Mucosa of descending colon (tissue), 3 donors: ENCODE data around the gene EPB41L2. TPM values are rescaled to one million over a fixed set of nuclear protein-coding genes. Genes with fewer than 3 reads are reported as not detected.

Experiments used
- ATAC-seq: fragments of 200-7000 bp; cut with Tn5 transposase; one replicate; pipeline ENCODE4 v1.9.1; 2020; ENCODE audit warnings: mild to moderate bottlenecking, moderate library complexity
- DNase-seq, 3 donors: peaks; one replicate each; pipeline ENCODE4 v3.0.0-alpha.2; 2020
- H3K36me3 ChIP-seq: fragments of 200-600 bp; one replicate; pipeline ENCODE4 v1.8.0; 2021; ENCODE audit warnings: low read depth, mild to moderate bottlenecking
- H3K4me1 ChIP-seq: fragments of 200-600 bp; one replicate; pipeline ENCODE4 v1.8.0; 2021; ENCODE audit warnings: low read depth, mild to moderate bottlenecking
- H3K4me3 ChIP-seq: fragments of 200-600 bp; one replicate; pipeline ENCODE4 v1.8.0; 2021; ENCODE audit warnings: mild to moderate bottlenecking
- H3K9me3 ChIP-seq: fragments of 200-600 bp; one replicate; pipeline ENCODE4 v1.8.0; 2021; ENCODE audit warnings: mild to moderate bottlenecking
- CTCF ChIP-seq: fragments of 200-600 bp; IDR thresholded peaks from one replicate; pipeline ENCODE4 v1.8.0; 2022; ENCODE audit warnings: antibody characterized with exemption, mild to moderate bottlenecking
- intact Hi-C, 2 donors: fragments of 100-400 bp; cut with DNase I in 1 of 2; cut with micrococcal nuclease in 1 of 2; formaldehyde crosslinking; loops; one replicate each; pipeline versions ENCODE4 v1.11.0 to v1.11.1; 2022; cut with DNase I, micrococcal nuclease
- total RNA-seq, 3 donors: library from RNA; stranded (reverse); fragmentation: NEBNext Ultra II Directional in 2 of 3; extraction: Animal tissue kit (Norgen Biotek cat#: 25700) in 2 of 3; gene quantifications; one replicate each; pipeline versions ENCODE4 v1.2.1 to v1.2.4, GENCODE V29; 2021 to 2023
- donor health status: DM: no; HTN: no; CAD: no; lungs with moderate emphysema.
- donor health status: DM: no; HTN: no; CAD: no.
- donor health status: DM: no; HTN: yes; CAD: no.

EPB41L2 gene
- total RNA-seq, 3 donors from 2014 or later: 80.1 to 148 (median 93.0) TPM

- H3K4me3 ChIP-seq: no peak overlapping the region
- DNase-seq (peak in 1 of 3 donors; percentile 59), ATAC-seq (peak; percentile 96)
- no peaks in the 10 kb centered on the region for H3K9me3 ChIP-seq
- H3K4me1 ChIP-seq: no peaks in the 10 kb centered on the region
- intact Hi-C loops: no loop called here
- no peak for TF ChIP-seq CTCF
- no peaks in the 10 kb centered on the region for H3K36me3 ChIP-seq
Observed at GRCh38 chr6:131023834-131024504, 39.1 kb downstream of the EPB41L2 start.

- ATAC-seq (no peak), DNase-seq (no peak)
- TF ChIP-seq CTCF: no peak
- Histone ChIP-seq H3K36me3 (no peaks in the 10 kb centered on the region), H3K4me1 (no peaks in the 10 kb centered on the region), H3K4me3 (no peak overlapping the region), H3K9me3 (no peaks in the 10 kb centered on the region)
- intact Hi-C loops: no loop called here
Observed at GRCh38 chr6:131022691-131023090, 40.4 kb downstream of the EPB41L2 start.

GRCh38 chr6:131017962-131018361 is 45.1 kb downstream of the EPB41L2 start:
- H3K4me3 ChIP-seq: no peak overlapping the region
- TF ChIP-seq CTCF: no peak
- no peaks in the 10 kb centered on the region for H3K36me3 ChIP-seq
- intact Hi-C loops: no loop called here
- DNase-seq: no peak
- ATAC-seq: no peak
- H3K9me3 ChIP-seq: no peaks in the 10 kb centered on the region
- H3K4me1 ChIP-seq: no peaks in the 10 kb centered on the region

- Histone ChIP-seq H3K9me3 (no peaks in the 10 kb centered on the region), H3K4me3 (no peak overlapping the region), H3K36me3 (no peaks in the 10 kb centered on the region), H3K4me1 (no peaks in the 10 kb centered on the region)
- peak; percentile 52 for ATAC-seq
- no peak for DNase-seq
- intact Hi-C loops: no loop called here
- TF ChIP-seq CTCF: no peak
Observed at GRCh38 chr6:131015630-131016263, 47.3 kb downstream of the EPB41L2 start.

GRCh38 chr6:131015025-131015591 is 47.9 kb downstream of the EPB41L2 start:
- Histone ChIP-seq H3K36me3 (no peaks in the 10 kb centered on the region), H3K9me3 (no peaks in the 10 kb centered on the region), H3K4me1 (no peaks in the 10 kb centered on the region), H3K4me3 (no peak overlapping the region)
- intact Hi-C loops: no loop called here
- DNase-seq (no peak), ATAC-seq (no peak)
- TF ChIP-seq CTCF: no peak
